ENCODE data around the gene MRO. TPM values are rescaled to one million over a fixed set of nuclear protein-coding genes. Genes with fewer than 3 reads are reported as not detected.
"Not testable (repeated sequence)": the region's sequence is repeated elsewhere in the genome, so short reads cannot be mapped to it uniquely, and the experiment has no call there.

The MRO gene
- total RNA-seq, 1 donor from 2014 or later, result 1.2 TPM

GRCh38 chr18:50836521-50836957, 16.7 kb upstream of the MRO start:
- no peak overlapping the region for H3K27ac Mint-ChIP-seq
- H3K4me3 Mint-ChIP-seq, result no peak overlapping the region
- no peaks in the 10 kb centered on the region for H3K9me3 Mint-ChIP-seq
- DNase-seq (ENCODE audit: extremely low spot score, unreplicated experiment), result no peak
- H3K36me3 Mint-ChIP-seq, result no peaks in the 10 kb centered on the region
- H3K4me1 Mint-ChIP-seq (ENCODE audit: unreplicated experiment), result no peaks in the 10 kb centered on the region
- no peak for TF ChIP-seq CTCF (conservative IDR thresholded peaks at IDR 0.05)
- peaks cover 4% of the 10 kb centered on the region for H3K27me3 Mint-ChIP-seq

GRCh38 chr18:50833496-50833895, 13.7 kb upstream of the MRO start:
- H3K9me3 Mint-ChIP-seq, H3K27ac Mint-ChIP-seq, H3K4me3 Mint-ChIP-seq: not testable (repeated sequence)

GRCh38 chr18:50832754-50833153, 12.9 kb upstream of the MRO start:
- Mint-ChIP-seq H3K4me3 (no peak overlapping the region), H3K4me1 (ENCODE audit: unreplicated experiment) (no peaks in the 10 kb centered on the region), H3K27me3 (peaks cover 4% of the 10 kb centered on the region), H3K27ac (no peak overlapping the region), H3K9me3 (no peaks in the 10 kb centered on the region), H3K36me3 (no peaks in the 10 kb centered on the region)
- DNase-seq (ENCODE audit: extremely low spot score, unreplicated experiment), result no peak
- TF ChIP-seq CTCF (conservative IDR thresholded peaks at IDR 0.05), result no peak

More at GRCh38 chr18:50833496-50833895, 13.7 kb upstream of the MRO start:
- not testable (repeated sequence) for DNase-seq (ENCODE audit: extremely low spot score, unreplicated experiment); H3K4me1 Mint-ChIP-seq (ENCODE audit: unreplicated experiment); H3K36me3 Mint-ChIP-seq; H3K27me3 Mint-ChIP-seq

- no peak overlapping the region for H3K4me3 Mint-ChIP-seq
- no peaks in the 10 kb centered on the region for H3K9me3 Mint-ChIP-seq
- TF ChIP-seq CTCF (conservative IDR thresholded peaks at IDR 0.05), result no peak
- no peak for DNase-seq (ENCODE audit: extremely low spot score, unreplicated experiment)
- H3K4me1 Mint-ChIP-seq (ENCODE audit: unreplicated experiment), result no peaks in the 10 kb centered on the region
- no peak overlapping the region for H3K27ac Mint-ChIP-seq
- H3K27me3 Mint-ChIP-seq, result peaks cover 4% of the 10 kb centered on the region
- no peaks in the 10 kb centered on the region for H3K36me3 Mint-ChIP-seq
Observed at GRCh38 chr18:50830544-50830943, 10.7 kb upstream of the MRO start.

- DNase-seq (ENCODE audit: extremely low spot score, unreplicated experiment), result no peak
- H3K4me1 Mint-ChIP-seq (ENCODE audit: unreplicated experiment), result no peaks in the 10 kb centered on the region
- TF ChIP-seq CTCF (conservative IDR thresholded peaks at IDR 0.05), result no peak
- H3K4me3 Mint-ChIP-seq, result no peak overlapping the region
- peaks cover 4% of the 10 kb centered on the region for H3K27me3 Mint-ChIP-seq
- no peaks in the 10 kb centered on the region for H3K9me3 Mint-ChIP-seq
- no peaks in the 10 kb centered on the region for H3K36me3 Mint-ChIP-seq
- no peak overlapping the region for H3K27ac Mint-ChIP-seq
Observed at GRCh38 chr18:50829644-50830043, 9.8 kb upstream of the MRO start.

- Mint-ChIP-seq H3K4me1 (ENCODE audit: unreplicated experiment) (peaks cover 7% of the 10 kb centered on the region), H3K36me3 (no peaks in the 10 kb centered on the region), H3K9me3 (no peaks in the 10 kb centered on the region), H3K27me3 (no peaks in the 10 kb centered on the region), H3K4me3 (no peak overlapping the region), H3K27ac (no peak overlapping the region)
- no peak for TF ChIP-seq CTCF (conservative IDR thresholded peaks at IDR 0.05)
- DNase-seq (ENCODE audit: extremely low spot score, unreplicated experiment), result no peak
Observed at GRCh38 chr18:50826027-50826426, 6.2 kb upstream of the MRO start.
